ENCODE data around the gene SETX. TPM values are rescaled to one million over a fixed set of nuclear protein-coding genes. Genes with fewer than 3 reads are reported as not detected.

Gene SETX
- total and polyA plus RNA-seq, 2 of the 13 experiments (the other 11 are each of a cell fraction or from before 2014, with no cell fraction given): 13.2 to 39.0 TPM

DNA sequence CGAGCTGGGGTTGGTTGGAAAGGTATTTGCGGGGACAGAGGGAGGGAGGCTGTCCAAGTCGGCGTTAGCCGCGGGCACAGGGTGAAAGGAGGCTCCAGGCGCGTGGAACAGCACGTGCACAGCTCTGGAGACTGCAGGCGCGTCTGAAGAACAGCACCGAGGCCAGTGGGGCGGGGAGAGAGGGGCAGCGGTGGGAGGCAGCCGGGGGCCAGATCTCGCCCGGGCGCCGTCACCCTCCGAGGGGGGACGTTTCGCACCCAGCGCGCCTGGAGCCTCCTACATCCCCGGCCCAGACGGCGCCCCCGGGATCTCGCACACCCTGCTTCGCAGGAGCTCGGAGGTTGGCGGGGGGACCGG lies 113.3 kb downstream of the SETX start (continued):
- TF ChIP-seq SP4 (CRISPR knock-in tag; IDR thresholded peaks at IDR 0.05): 0 out of 2 replicates have a peak, but pooled peaks have one; percentile 11
- 0 out of 2 replicates have a peak, but pooled peaks have one; percentile 0 for TF ChIP-seq CHCHD3 (CRISPR knock-in tag; IDR thresholded peaks at IDR 0.05)
- 0 out of 2 replicates have a peak, but pooled peaks have one; percentile 64 for TF ChIP-seq ZFYVE20 (CRISPR knock-in tag; IDR thresholded peaks at IDR 0.05; ENCODE audit: borderline replicate concordance, low read depth)
- TF ChIP-seq ZNF567 (CRISPR knock-in tag; IDR thresholded peaks at IDR 0.05; ENCODE audit: borderline replicate concordance): no peak
- no peak for TF ChIP-seq ARID2 (CRISPR knock-in tag; IDR thresholded peaks at IDR 0.05; ENCODE audit: borderline replicate concordance)
- TF ChIP-seq ARNT2 (CRISPR knock-in tag; IDR thresholded peaks at IDR 0.05; ENCODE audit: low read depth): peak; percentile 40; the same call in 1 of the 2 replicates
- no peak for TF ChIP-seq ZNF484 (CRISPR knock-in tag; IDR thresholded peaks at IDR 0.05; ENCODE audit: borderline replicate concordance, low read depth)

DNA sequence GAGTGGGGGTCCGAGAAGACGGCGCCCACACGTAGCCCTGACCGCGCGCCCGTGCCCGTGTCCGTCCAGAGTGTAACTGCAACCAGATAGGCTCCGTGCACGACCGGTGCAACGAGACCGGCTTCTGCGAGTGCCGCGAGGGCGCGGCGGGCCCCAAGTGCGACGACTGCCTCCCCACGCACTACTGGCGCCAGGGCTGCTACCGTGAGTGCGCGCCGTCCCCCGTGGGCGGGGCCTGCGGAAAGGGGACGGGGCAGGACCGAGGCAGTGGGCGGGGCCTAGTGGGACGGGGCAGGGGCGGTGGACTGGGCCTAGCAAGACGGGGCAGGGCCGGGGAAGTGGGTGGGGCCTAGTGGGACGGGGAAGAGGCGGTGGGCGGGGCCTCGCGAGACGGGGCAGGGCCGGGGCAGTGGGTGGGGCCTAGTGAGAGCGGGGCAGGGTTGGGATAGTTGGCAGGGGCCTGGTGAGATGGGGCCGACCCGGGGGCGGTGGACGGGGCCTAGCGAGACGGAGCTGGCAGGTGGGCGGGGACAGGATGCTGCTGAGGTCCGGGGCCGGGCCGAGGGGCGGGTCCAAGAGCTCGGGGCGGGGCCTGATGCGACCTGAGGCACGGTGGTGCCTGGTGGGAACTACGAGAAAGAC lies 113.8 kb downstream of the SETX start:
- intact Hi-C loops (cut with micrococcal nuclease; ENCODE audit: unreplicated experiment) (loop anchor here (5.0 kb wide), 1 partner anchor 479 kb away; no protein-coding TSS in a partner anchor), in situ Hi-C loops (cut with HindIII; ENCODE audit: extremely low pct_ligation_motif_present, low pct_unique_long_range_greater_than_20kb) (loop anchor here (25.0 kb wide), 1 partner anchor 654 kb away; no protein-coding TSS in a partner anchor)
- H3K4me3 ChIP-seq (replicated peaks in 1 of 3; ENCODE audit: insufficient read depth in 1 of 3, low read depth in 2 of 3, low read length in 3 of 3): peak overlapping the region; percentile 65 to 73 (median 66); a peak in 4 of 6 replicates
- no peak overlapping the region for H2AFZ ChIP-seq (ENCODE audit: low read length)
- H3K79me2 ChIP-seq (ENCODE audit: insufficient read depth, low read length): no peaks in the 10 kb centered on the region
- peak overlapping the region; percentile 80 for H3K4me2 ChIP-seq (ENCODE audit: low read depth, low read length)
- H3K27ac ChIP-seq (ENCODE audit: extremely low read length, insufficient read depth, low read length): no peak overlapping the region
- H3K9me3 ChIP-seq (ENCODE audit: low read length): no peaks in the 10 kb centered on the region
- FAIRE-seq (no peak), DNase-seq (ENCODE audit: low spot score) (peak; percentile 77), ATAC-seq (peak; percentile 76)
- H3K27me3 ChIP-seq (ENCODE audit: control insufficient read depth in 1 of 2, insufficient read depth in 2 of 2, low read length in 2 of 2): peaks cover 16 to 71% of the 10 kb centered on the region in 2 experiments; a peak in 4 of 5 replicates
- WGBS (ENCODE audit: low lambda C conversion rate): 8% methylated on average over 29 of the region's 63 CpGs
- peaks cover 7% of the 10 kb centered on the region; the same call in 1 of the 2 replicates for H4K20me1 ChIP-seq (ENCODE audit: insufficient read depth, low read length)
- no TSS peak for BruUV-seq (replicated peaks)
- ChIA-PET CTCF (ENCODE audit: low intra/inter-chr PET ratio, low total read pairs) (no interaction called here), POLR2A (interaction anchor here (1.0 kb wide), 1 partner anchor 114 kb away, joined by 3 read pairs; the partner anchor contains the start of gene SETX)
- H3K4me1 ChIP-seq (ENCODE audit: insufficient read depth, low read length): peaks cover 16% of the 10 kb centered on the region
- no peak overlapping the region for H3K9ac ChIP-seq (ENCODE audit: insufficient read depth, low read depth, low read length)
- no peaks in the 10 kb centered on the region for H3K36me3 ChIP-seq (replicated peaks in 1 of 2; ENCODE audit: control insufficient read depth in 1 of 2, insufficient read depth in 2 of 2, low read length in 2 of 2)
- peak; percentile 84; the same call in 1 of the 2 replicates for TF ChIP-seq ZNF121 (CRISPR knock-in tag; IDR thresholded peaks at IDR 0.05)
- TF ChIP-seq, protein P1, sequence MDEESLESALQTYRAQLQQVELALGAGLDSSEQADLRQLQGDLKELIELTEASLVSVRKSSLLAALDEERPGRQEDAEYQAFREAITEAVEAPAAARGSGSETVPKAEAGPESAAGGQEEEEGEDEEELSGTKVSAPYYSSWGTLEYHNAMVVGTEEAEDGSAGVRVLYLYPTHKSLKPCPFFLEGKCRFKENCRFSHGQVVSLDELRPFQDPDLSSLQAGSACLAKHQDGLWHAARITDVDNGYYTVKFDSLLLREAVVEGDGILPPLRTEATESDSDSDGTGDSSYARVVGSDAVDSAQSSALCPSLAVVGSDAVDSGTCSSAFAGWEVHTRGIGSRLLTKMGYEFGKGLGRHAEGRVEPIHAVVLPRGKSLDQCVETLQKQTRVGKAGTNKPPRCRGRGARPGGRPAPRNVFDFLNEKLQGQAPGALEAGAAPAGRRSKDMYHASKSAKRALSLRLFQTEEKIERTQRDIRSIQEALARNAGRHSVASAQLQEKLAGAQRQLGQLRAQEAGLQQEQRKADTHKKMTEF (CRISPR knock-in tag; IDR thresholded peaks at IDR 0.05): no peak
- TF ChIP-seq SP1 (IDR thresholded peaks at IDR 0.05): no peak
- TF ChIP-seq SP1 (CRISPR knock-in tag; IDR thresholded peaks at IDR 0.05): peak; percentile 50
- TF ChIP-seq, protein P2, sequence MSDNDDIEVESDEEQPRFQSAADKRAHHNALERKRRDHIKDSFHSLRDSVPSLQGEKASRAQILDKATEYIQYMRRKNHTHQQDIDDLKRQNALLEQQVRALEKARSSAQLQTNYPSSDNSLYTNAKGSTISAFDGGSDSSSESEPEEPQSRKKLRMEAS (IDR thresholded peaks at IDR 0.05): peak; percentile 55; the same call in 1 of the 2 replicates
- TF ChIP-seq, protein P3, sequence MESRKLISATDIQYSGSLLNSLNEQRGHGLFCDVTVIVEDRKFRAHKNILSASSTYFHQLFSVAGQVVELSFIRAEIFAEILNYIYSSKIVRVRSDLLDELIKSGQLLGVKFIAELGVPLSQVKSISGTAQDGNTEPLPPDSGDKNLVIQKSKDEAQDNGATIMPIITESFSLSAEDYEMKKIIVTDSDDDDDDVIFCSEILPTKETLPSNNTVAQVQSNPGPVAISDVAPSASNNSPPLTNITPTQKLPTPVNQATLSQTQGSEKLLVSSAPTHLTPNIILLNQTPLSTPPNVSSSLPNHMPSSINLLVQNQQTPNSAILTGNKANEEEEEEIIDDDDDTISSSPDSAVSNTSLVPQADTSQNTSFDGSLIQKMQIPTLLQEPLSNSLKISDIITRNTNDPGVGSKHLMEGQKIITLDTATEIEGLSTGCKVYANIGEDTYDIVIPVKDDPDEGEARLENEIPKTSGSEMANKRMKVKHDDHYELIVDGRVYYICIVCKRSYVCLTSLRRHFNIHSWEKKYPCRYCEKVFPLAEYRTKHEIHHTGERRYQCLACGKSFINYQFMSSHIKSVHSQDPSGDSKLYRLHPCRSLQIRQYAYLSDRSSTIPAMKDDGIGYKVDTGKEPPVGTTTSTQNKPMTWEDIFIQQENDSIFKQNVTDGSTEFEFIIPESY (CRISPR knock-in tag; IDR thresholded peaks at IDR 0.05): peak; percentile 79
- peak; percentile 23; the same call in 1 of the 2 replicates for TF ChIP-seq GABPB1 (CRISPR knock-in tag; IDR thresholded peaks at IDR 0.05)
- TF ChIP-seq CCDC6 (CRISPR knock-in tag; IDR thresholded peaks at IDR 0.05): 0 out of 2 replicates have a peak, but pooled peaks have one; percentile 21
- TF ChIP-seq, protein P4, sequence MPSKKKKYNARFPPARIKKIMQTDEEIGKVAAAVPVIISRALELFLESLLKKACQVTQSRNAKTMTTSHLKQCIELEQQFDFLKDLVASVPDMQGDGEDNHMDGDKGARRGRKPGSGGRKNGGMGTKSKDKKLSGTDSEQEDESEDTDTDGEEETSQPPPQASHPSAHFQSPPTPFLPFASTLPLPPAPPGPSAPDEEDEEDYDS (CRISPR knock-in tag; IDR thresholded peaks at IDR 0.05): 0 out of 2 replicates have a peak, but pooled peaks have one; percentile 32
- peak; percentile 33; the same call in 1 of the 2 replicates for TF ChIP-seq TAF1 (CRISPR knock-in tag; IDR thresholded peaks at IDR 0.05)
- no peak for TF ChIP-seq ZNF746 (CRISPR knock-in tag; IDR thresholded peaks at IDR 0.05)
- peak; percentile 23; the same call in 1 of the 2 replicates for TF ChIP-seq ZNF788 (CRISPR knock-in tag; IDR thresholded peaks at IDR 0.05; ENCODE audit: borderline replicate concordance)
